Activated naive CD8-positive, alpha-beta T cell treated with anti-CD3 and anti-CD28 coated beads, Interleukin-2, amount 10 ng/mL, durations not matched to agents 7 days and 5 days (primary cell): Measurements from ENCODE around the gene ST6GALNAC4. TPM values are rescaled to one million over a fixed set of nuclear protein-coding genes. Genes with fewer than 3 reads are reported as not detected.
A peak's percentile ranks its signal among the peaks of the same experiment; 100 is the strongest.

Experiments
- ATAC-seq: fragments of 150-1000 bp; cut with Tn5 transposase; one replicate; pipeline ENCODE4 v1.10.0; 2021; ENCODE audit warnings: low read depth, moderate library complexity
- POLR2A ChIA-PET: fragments of 350-600 bp; sonication (Branson Sonifier 250); formaldehyde crosslinking; loops from one replicate; lab custom pipeline; 2021; ENCODE audit warnings: antibody characterized with exemption; lab: Charles Lee
- DNase-seq: peaks from one replicate; pipeline ENCODE4 v3.0.0; 2021
- H3K27ac Mint-ChIP-seq: one replicate; pipeline ENCODE4 v1.8.0; 2022; ENCODE audit warnings: mild to moderate bottlenecking, mixed read lengths
- H3K27me3 Mint-ChIP-seq: one replicate; pipeline ENCODE4 v1.8.0; 2022; ENCODE audit warnings: mild to moderate bottlenecking, moderate library complexity, mixed read lengths
- H3K36me3 Mint-ChIP-seq: one replicate; pipeline ENCODE4 v1.8.0; 2021; ENCODE audit warnings: mild to moderate bottlenecking, mixed read lengths
- H3K4me1 Mint-ChIP-seq: one replicate; pipeline ENCODE4 v1.8.0; 2021; ENCODE audit warnings: mixed read lengths
- H3K4me3 Mint-ChIP-seq: one replicate; pipeline ENCODE4 v1.8.0; 2022; ENCODE audit warnings: mild to moderate bottlenecking, moderate library complexity, mixed read lengths
- H3K9me3 Mint-ChIP-seq: one replicate; pipeline ENCODE4 v1.8.0; 2021; ENCODE audit warnings: mixed read lengths
- total RNA-seq, 2 experiments: library from RNA; stranded (reverse); gene quantifications; one replicate each; pipeline ENCODE4 v1.2.3, GENCODE V29; 2021

The ST6GALNAC4 gene
- total RNA-seq, 2 experiments from 2014 or later, result 51.1 to 59.5 TPM

- peaks cover 12% of the 10 kb centered on the region for H3K36me3 Mint-ChIP-seq
- no peaks in the 10 kb centered on the region for H3K9me3 Mint-ChIP-seq
- no peak overlapping the region for H3K27ac Mint-ChIP-seq
- H3K4me1 Mint-ChIP-seq, result peaks cover 37% of the 10 kb centered on the region
- H3K27me3 Mint-ChIP-seq, result no peaks in the 10 kb centered on the region
- no peak overlapping the region for H3K4me3 Mint-ChIP-seq
- POLR2A ChIA-PET, result no interaction called here
- ATAC-seq, result no peak
- no peak for DNase-seq
Measured at GRCh38 chr9:127934986-127935385, 18.1 kb upstream of the ST6GALNAC4 start.

DNA sequence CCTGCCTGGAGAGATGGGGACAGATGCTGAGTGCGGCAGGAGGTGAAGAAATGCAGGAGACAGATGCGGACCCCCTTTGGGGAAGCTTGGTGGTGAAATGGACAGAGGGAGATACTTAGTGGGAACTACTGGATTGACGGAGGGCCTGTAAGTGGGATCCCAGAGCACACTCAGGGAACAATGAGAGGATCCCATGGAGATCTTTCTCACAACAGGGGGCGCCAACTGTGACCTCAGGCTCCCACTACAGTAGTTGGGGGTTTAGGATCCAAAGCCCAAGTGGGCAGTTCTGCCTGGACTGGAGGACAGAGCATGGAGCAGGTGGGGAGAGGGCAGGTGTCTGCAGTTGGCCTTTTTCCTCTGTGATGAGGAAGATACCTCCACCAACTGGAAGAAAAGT is 17.4 kb upstream of the ST6GALNAC4 start:
- H3K36me3 Mint-ChIP-seq, result peaks cover 12% of the 10 kb centered on the region
- ATAC-seq, result no peak
- H3K27me3 Mint-ChIP-seq, result no peaks in the 10 kb centered on the region
- no peak for DNase-seq
- peaks cover 39% of the 10 kb centered on the region for H3K4me1 Mint-ChIP-seq
- H3K27ac Mint-ChIP-seq, result peak overlapping the region; percentile 33
- no peak overlapping the region for H3K4me3 Mint-ChIP-seq
- POLR2A ChIA-PET, result interaction anchor here (0.5 kb wide), 1 partner anchor 155 kb away, joined by 3 read pairs; no protein-coding TSS in a partner anchor
- no peaks in the 10 kb centered on the region for H3K9me3 Mint-ChIP-seq

GRCh38 chr9:127931092-127931881 is 14.4 kb upstream of the ST6GALNAC4 start:
- Mint-ChIP-seq H3K4me3 (peak overlapping the region; percentile 63), H3K4me1 (peaks cover 29% of the 10 kb centered on the region), H3K27ac (no peak overlapping the region), H3K36me3 (peaks cover 12% of the 10 kb centered on the region), H3K9me3 (no peaks in the 10 kb centered on the region), H3K27me3 (peaks cover 2% of the 10 kb centered on the region)
- DNase-seq (no peak), ATAC-seq (peak; percentile 6)
- POLR2A ChIA-PET, result no interaction called here

- peak; percentile 84 for DNase-seq
- peak within 1 kb of the TSS; percentile 63 for H3K4me3 Mint-ChIP-seq
- POLR2A ChIA-PET, result interaction anchor here (1.0 kb wide), 1 partner anchor 14 kb away, joined by 3 read pairs; the partner anchor contains the start of gene ST6GALNAC4
- ATAC-seq, result peak; percentile 72
- H3K27me3 Mint-ChIP-seq, result peaks cover 6% of the 10 kb centered on the region
- no peak within 1 kb of the TSS for H3K27ac Mint-ChIP-seq
- no peaks in the 10 kb centered on the region for H3K9me3 Mint-ChIP-seq
- peaks cover 11% of the 10 kb centered on the region for H3K36me3 Mint-ChIP-seq
- H3K4me1 Mint-ChIP-seq, result peaks cover 21% of the 10 kb centered on the region
Measured at GRCh38 chr9:127930231-127931091, 13.6 kb upstream of the ST6GALNAC4 start, which contains the start of gene PIP5KL1. Gene PIP5KL1, minus strand, starts transcription at chr9:127930777. Its CDS starts 25 bp downstream, at chr9:127930752.

DNA sequence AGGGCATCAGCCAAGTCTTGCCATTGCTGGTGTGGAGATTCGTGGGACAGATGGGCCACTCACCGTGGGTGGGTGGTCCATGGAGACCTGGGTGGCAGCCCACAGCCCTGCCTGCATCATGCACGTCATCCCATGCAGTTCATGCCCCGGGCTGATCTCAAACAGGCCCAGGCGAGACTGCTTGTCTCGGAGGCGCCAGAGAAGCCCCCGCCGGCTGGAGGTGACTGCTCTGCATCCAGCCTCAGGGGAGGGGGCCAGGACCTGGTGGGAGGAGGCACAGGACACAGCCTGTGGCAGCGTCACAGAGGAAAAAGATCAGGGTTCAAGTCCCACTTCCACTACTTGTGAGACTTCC is 12.8 kb upstream of the ST6GALNAC4 start:
- peaks cover 15% of the 10 kb centered on the region for H3K27me3 Mint-ChIP-seq
- DNase-seq, result no peak
- H3K9me3 Mint-ChIP-seq, result no peaks in the 10 kb centered on the region
- POLR2A ChIA-PET, result interaction anchor here (1.0 kb wide), 1 partner anchor 13 kb away, joined by 3 read pairs; the partner anchor contains the start of gene ST6GALNAC4
- no peak for ATAC-seq
- peaks cover 9% of the 10 kb centered on the region for H3K36me3 Mint-ChIP-seq
- no peak overlapping the region for H3K27ac Mint-ChIP-seq
- H3K4me3 Mint-ChIP-seq, result no peak overlapping the region
- H3K4me1 Mint-ChIP-seq, result peaks cover 18% of the 10 kb centered on the region

- ATAC-seq (no peak), DNase-seq (no peak)
- Mint-ChIP-seq H3K4me3 (no peak overlapping the region), H3K36me3 (peaks cover 5% of the 10 kb centered on the region), H3K27me3 (peaks cover 15% of the 10 kb centered on the region), H3K27ac (peak overlapping the region; percentile 9), H3K4me1 (peaks cover 14% of the 10 kb centered on the region), H3K9me3 (no peaks in the 10 kb centered on the region)
- POLR2A ChIA-PET, result interaction anchor here (1.2 kb wide), 1 partner anchor 44 kb away, joined by 4 read pairs; no protein-coding TSS in a partner anchor
Measured at GRCh38 chr9:127928676-127929624, 12.1 kb upstream of the ST6GALNAC4 start.

- POLR2A ChIA-PET, result interaction anchor here (1.2 kb wide), 1 partner anchor 43 kb away, joined by 4 read pairs; no protein-coding TSS in a partner anchor
- Mint-ChIP-seq H3K4me1 (peaks cover 14% of the 10 kb centered on the region), H3K9me3 (no peaks in the 10 kb centered on the region), H3K27ac (no peak overlapping the region), H3K4me3 (no peak overlapping the region), H3K27me3 (peaks cover 15% of the 10 kb centered on the region), H3K36me3 (peaks cover 4% of the 10 kb centered on the region)
- no peak for ATAC-seq
- no peak for DNase-seq
Measured at GRCh38 chr9:127927988-127928675, 11.3 kb upstream of the ST6GALNAC4 start.

DNA sequence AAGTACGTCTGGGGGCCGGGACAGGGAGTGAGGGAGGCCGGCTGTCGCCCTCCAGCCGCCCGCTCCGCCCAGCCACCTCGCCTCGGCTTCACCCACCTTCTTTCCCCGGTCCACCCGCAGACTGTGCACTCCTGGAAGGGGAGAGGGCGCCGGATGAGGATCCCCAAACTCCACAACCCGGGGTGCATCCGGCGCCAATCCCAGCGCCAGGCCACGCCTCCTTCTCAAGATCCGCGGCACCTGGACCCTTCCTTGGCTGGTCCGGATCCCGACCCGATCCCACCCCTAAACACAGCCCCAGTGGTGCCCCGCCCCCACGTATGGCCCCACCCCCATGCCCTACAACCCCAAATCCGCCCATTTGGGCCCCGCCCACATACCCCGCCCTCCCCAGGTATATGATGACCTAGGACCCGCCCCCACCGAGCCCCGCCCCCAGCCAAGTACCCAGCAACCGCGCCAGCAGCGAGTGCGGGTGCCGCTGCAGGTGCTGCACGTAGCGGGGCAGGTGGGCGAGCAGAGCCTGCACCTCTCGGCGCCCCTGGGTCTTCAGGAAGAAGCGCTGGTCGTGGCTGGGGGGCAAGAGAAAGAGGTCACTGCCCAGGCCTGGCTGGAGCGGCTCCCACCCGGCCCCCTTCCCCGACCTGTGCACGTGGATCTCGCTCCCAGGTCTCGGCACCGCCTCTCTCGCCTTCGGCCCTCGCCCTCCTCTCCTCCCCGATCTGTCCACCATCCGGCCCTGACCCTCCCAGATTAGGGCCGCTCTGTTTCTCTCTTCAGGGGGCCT is 10.6 kb upstream of the ST6GALNAC4 start:
- POLR2A ChIA-PET, result no interaction called here
- Mint-ChIP-seq H3K9me3 (no peaks in the 10 kb centered on the region), H3K36me3 (peaks cover 1% of the 10 kb centered on the region)

DNA sequence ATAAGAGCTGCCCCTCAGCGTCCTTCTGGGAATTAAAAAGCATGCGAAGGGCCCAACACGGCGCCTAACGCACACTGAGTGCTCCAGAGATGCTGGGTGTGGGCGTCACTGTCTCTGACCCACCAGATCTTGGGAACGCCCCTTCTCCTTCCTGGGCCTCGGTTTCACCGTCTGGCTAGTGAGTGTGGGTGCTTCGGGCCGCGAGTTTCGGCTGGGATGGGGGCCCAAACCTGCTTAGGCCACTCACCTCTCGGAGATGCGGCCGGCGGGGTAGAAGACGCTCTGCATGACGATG is 10.0 kb upstream of the ST6GALNAC4 start:
- POLR2A ChIA-PET, result interaction anchor here (0.6 kb wide), 1 partner anchor 20 kb away, joined by 3 read pairs; no protein-coding TSS in a partner anchor
- peaks cover 15% of the 10 kb centered on the region for H3K27me3 Mint-ChIP-seq
- H3K4me3 Mint-ChIP-seq, result peak overlapping the region; percentile 79
- DNase-seq, result no peak
- H3K36me3 Mint-ChIP-seq, result peaks cover 1% of the 10 kb centered on the region
- no peaks in the 10 kb centered on the region for H3K9me3 Mint-ChIP-seq
- no peak for ATAC-seq
- no peak overlapping the region for H3K27ac Mint-ChIP-seq
- H3K4me1 Mint-ChIP-seq, result peaks cover 17% of the 10 kb centered on the region

More for the DNA sequence above, 10.6 kb upstream of the ST6GALNAC4 start:
- peaks cover 15% of the 10 kb centered on the region for H3K27me3 Mint-ChIP-seq
- no peak overlapping the region for H3K27ac Mint-ChIP-seq
- H3K4me1 Mint-ChIP-seq, result peaks cover 14% of the 10 kb centered on the region
- peak; percentile 15 for ATAC-seq
- DNase-seq, result peak; percentile 70
- peak overlapping the region; percentile 79 for H3K4me3 Mint-ChIP-seq

DNA sequence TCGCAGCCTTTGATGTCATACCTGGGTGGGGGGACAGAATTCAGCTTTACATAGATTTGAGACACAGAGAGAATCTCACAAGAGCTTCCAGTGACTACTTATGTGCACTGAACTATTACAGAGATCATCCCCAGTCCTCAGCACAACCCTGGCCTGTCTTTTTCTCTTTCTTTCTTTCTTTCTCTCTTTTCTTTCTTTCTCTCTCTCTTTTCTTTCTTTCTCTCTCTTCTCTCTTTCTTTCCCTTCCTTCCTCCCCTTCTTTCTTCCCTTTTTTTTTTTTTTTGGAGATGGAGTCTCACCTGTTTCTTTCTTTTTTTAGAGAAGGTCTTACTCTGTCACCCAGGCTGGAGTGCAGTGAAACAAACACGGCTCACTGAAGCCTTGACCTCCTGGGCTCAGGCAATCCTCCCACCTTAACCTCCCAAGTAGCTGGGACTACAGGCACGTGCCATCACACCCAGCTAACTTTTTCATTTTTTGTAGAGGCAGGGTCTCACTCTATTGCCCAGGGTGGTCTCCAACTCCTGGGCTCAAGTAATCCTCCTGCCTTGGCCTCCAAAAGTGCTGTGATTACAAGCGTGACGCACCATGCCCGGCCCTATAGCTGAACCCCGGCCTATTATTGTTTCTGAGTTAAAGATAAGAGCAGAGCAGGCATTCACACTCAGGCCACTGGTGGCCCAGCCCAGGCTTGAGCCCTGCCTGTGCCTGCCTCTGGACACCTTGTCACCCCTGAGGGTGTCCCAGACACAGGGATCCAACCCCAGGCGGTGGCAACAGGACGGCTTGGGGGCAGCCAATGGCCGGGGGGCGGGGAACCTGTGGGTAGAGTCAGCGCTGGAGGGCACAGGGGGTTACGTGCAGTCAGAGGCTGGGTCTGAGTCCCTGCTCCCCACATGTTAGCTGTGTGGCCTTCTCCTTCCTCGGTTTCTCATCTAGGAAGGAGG is 9.4 kb upstream of the ST6GALNAC4 start:
- DNase-seq, result no peak
- Mint-ChIP-seq H3K4me1 (peaks cover 13% of the 10 kb centered on the region), H3K4me3 (peak overlapping the region; percentile 79), H3K9me3 (no peaks in the 10 kb centered on the region), H3K27me3 (peaks cover 15% of the 10 kb centered on the region), H3K27ac (no peak overlapping the region), H3K36me3 (peaks cover 1% of the 10 kb centered on the region)
- no peak for ATAC-seq
- POLR2A ChIA-PET, result interaction anchor here (0.6 kb wide), 1 partner anchor 19 kb away, joined by 3 read pairs; no protein-coding TSS in a partner anchor
